ENCODE data around the gene KAZN.

The KAZN gene

DNA sequence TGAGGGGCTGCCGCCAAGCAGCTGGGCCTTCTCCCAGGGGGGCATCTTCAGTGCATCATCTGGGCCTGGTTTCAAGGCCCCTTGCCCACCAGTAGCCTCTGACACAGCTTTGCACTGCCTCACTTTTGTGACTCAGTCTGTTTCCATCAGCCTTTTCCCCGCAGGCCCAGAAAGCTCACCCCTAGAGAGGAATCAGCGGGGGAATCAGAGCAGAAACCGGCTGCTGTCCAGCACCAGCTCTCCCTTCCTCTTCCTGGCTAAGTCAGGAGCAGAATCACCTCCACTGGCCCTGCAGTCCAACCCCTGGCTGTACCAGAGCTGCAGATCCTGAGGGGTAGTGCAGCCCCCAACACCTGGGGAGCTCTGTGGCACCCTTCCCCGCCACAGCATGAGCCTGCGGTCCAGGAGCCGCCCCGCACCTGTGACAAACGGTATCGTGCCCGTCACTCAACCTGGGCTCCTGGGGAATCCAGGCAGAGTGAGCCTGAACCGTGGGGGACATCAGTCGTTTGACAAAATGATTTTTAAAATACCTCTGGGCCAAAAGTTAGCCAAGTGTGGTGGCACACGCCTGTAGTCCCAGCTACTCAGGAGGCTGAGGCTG, 471.8 kb downstream of the KAZN start:
- DNase-seq = no peak

- DNase-seq = no peak
Observed at GRCh38 chr1:15071936-15072335, 473.5 kb downstream of the KAZN start.

DNA sequence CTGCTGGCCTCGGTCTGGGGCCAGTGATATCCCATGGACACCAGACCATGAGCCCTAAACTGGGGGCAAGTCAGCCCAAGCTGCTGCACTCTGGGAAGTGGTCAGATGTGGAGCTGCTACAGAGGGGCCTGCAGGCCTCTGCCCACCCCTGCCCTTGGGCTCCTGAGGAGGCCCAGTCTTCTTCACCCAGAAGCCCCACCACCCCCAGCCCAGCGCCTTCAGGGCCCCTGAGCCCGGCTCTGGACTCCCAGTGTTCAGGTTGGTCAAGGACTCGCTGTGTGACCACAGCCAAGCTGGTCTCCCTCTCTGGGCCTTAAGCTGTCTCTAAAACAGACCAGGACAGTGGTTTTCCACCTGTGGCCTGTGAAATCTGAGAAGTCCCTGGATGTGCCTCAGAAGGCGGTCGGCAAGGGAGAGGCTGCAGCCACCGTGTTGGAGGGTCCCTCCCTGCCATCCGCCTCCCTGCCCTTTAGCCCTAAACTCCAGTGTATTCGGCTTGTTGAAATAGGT, 475.4 kb downstream of the KAZN start:
- no peak for DNase-seq

DNA sequence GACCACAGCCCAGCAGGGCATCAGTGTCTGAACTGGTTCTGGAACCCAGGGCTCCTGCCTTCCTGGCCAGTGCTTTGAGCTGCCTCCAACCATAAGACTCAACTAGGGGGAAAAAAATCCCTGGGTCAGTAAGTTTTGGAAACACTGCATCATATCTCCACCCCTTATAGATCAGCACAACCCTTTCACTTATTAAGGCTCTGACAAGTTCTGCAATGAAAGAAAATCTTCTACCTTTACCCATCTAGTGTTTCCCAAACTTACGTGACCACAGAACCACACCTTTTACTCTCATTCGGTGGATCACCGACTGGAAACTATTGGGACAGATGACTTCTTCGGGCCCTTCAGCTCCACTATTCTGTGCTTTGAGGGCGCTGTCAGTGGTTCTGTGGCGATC, 476.7 kb downstream of the KAZN start:
- no peak for DNase-seq

DNA sequence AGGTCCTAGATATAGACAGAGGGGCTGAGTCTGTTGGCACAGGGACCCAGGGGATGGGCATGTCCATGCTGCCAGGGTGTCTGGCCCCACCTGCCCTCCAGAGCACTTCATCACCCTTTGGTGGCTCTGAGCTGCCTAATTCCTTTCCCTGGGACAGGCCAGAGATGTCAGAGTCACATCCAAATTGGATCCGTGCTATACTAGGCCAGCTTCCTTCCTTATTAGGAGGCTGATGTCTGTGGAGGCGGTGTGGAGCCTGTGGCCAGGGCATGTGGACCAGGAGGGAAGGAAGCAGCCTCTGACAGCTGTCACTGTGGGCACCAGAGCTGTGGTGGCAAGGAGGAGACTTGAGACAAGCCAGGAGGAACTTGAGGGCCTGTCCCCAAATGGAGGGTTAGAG, 477.3 kb downstream of the KAZN start:
- DNase-seq = no peak

- DNase-seq = no peak
Observed at GRCh38 chr1:15076807-15077206, 478.3 kb downstream of the KAZN start.

- DNase-seq = no peak
Observed at GRCh38 chr1:15077384-15077783, 478.9 kb downstream of the KAZN start.

DNA sequence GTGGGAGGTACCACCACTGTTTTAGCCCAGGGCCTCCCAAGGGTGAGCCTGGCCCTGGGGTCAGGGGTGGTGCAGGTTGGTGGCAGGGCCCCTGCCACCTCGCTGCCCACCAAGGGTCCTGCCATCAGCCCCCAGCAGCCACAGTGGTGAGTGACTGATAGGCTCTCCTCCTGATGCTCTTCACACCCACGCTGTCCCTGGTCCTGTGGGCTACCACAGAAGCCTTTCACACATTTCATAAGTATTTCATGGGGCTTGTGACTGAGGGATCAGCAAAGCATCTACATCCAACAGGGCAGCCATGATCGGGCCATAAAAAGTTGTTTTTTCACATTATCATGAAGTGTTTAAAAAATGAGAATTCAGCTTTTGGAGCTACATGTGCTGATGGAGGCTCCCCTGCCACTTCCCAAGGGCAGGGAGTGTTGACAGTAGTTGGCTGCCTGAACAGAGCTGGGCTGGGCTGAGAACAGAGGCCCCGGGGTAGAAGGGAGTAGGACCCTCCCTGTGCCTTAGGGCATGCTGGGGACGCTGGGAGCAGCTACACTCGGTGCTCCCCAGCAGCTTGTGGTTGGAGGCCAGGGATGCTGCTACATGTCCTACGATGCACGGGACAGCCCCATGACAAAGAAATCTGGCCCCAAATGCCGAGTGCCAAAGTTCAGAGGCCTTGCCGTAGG, 482.0 kb downstream of the KAZN start:
- DNase-seq = no peak

DNA sequence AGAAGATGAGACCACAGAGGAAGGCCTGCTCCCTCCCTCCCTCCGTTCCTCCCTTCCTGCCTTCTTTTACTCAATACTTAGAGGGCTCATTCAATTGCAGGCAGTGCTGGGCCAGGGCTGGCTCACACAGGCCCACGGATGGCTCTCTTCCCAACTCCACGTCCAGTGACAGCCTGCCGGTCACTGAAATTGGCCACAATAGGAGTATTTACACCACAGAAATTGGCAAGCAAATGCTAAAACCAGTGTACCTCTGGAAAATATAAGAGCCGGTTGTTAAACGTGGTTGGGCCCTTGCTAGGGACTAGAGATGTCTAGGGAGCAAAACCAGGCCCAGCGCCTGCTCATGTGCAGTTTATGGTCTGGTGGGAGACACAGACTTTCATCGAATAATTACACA, 482.6 kb downstream of the KAZN start:
- DNase-seq = no peak

DNA sequence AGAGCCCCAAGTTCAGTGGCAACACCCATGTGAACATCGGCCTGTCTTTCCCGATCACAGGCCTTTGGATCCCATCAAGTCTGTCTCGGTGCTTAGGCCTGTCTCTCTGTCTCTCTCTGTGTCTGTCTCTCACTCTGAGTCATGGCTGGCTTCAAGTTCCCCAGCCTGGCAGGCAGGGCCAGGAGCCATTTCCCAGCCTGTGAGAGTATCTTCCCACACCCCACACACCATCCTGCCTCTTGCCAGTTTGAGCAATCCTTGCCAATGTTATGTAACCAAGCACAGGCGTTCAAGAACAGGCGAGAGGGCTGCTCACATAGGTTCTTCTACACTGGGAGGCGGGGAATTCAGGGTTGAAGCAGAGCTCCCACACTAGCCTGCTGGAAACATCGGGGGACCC, 485.1 kb downstream of the KAZN start:
- no peak for DNase-seq

- DNase-seq = no peak
Observed at GRCh38 chr1:15088281-15088971, 489.9 kb downstream of the KAZN start.

DNA sequence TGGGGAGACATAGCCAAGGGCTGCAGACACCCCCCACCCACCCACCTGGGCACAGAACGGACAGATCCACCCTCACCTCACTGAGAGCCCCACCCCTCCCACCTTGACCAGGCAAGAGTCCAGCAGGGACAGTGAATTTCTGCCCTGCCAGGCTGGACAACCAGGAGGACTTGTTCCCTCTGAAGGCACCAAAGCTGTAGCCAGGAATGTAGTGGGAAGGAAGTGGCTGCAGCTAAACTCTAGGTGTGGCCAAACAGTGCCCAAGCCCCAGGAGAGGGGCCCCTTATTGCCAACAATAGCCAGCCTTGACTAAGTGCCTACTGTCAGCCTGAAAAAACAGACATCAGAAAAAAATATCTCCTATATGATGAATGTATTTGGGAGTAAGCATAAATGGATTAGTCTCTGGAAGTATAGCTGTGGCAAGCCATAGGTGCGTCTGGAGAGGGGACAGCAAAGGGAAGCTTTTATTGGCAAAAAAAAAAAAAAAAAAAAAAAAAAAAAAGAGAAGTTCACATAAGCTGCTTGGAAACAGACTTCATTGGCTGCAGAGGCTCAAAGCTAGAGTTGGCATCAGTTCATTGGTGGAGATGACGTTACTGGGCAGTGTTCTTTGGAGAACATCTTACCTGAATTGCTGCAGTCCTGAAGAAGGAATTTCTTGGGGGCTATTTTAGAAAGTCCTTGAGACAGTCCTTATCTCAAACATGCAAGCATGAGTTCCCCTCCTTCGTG, 490.9 kb downstream of the KAZN start:
- no peak for DNase-seq

DNA sequence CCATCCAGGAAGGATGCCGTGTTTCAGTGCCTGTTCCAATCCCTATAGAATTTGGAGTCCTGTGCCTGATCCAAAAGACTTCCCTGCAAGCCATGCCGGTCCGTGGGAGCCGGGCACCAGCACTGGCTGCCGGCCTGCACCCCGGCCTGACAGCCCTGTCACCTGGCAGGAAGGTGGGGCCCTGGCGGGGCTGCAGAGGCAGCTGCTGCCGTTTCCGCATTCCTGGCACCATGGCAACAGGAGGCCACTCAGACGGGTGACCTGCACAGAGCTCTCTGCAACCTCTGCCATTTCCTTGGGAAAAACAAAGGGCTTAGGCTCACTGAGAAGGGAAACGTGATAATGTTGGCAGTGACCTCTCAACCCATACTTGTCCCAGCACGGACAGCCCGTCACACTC, 491.9 kb downstream of the KAZN start:
- DNase-seq = no peak

DNA sequence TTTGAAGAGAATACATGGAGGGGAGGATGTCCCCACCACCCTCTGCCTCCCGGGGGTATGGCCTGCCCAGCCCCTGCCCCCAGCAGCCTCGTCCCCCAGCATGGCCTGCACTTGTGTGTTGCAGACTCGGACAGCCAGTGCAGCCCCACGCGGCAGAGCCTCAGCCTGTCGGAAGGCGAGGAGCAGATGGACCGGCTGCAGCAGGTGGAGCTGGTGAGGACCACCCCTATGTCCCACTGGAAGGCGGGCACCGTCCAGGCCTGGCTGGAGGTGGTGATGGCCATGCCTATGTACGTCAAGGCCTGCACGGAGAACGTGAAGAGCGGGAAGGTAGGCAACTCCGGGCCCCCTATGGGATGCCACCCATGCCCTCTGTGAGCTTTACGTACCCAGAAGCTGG, 495.6 kb downstream of the KAZN start:
- DNase-seq = no peak

DNA sequence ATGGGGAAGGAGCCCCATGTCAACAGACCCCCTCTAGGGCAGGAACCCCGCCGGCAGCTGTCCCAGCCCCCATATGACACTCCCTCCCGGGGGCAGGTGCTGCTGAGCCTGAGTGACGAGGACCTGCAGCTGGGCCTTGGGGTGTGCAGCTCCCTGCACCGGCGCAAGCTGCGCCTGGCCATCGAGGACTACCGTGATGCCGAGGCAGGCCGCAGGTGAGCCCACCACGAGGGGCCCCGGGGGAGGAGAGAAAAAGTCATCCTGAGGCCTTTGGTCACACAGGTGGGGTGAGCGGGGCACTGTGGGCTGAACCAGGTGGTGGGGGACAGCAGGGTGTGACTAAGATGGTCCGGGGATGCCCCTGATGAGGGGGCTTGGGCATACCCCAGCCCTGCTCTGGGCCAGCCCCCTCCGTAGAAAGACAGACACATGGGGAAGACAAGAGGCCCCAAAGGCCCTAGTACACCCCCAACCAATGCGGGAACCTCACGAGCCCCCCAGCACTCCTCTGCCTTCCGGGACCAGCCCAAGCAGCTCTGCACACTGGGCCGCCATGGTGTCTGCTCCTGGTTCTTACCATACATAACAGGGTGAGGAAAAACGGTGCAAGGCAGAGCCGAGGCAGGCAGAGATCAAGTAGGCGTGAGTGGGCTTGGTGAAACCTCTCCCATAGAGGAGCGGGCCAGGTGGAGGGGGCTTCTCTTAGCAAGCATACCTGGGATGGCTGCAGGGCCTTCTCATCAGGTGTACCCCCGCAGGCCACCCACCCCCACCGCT, 496.4 kb downstream of the KAZN start:
- DNase-seq = no peak

GRCh38 chr1:15095496-15095875, 497.0 kb downstream of the KAZN start:
- DNase-seq = no peak

DNA sequence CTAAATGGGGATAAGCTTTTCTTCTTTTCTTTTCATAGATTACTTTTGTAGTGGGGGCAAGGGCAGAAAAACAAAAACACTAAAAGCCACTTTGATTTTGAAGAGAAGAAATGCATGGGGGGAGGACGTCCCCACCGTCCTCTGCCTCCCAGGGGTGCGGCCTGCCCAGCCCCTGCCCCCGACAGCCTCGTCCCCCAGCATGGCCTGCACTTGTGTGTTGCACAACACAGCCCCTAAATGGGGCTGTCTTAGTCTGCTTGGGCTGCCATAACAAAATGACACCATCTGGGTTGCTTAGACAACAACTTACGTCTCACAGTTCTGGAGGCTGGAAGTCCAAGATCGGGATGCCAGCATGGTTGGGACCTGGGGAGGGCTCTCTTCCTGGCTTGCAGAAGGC, 497.8 kb downstream of the KAZN start:
- no peak for DNase-seq

DNA sequence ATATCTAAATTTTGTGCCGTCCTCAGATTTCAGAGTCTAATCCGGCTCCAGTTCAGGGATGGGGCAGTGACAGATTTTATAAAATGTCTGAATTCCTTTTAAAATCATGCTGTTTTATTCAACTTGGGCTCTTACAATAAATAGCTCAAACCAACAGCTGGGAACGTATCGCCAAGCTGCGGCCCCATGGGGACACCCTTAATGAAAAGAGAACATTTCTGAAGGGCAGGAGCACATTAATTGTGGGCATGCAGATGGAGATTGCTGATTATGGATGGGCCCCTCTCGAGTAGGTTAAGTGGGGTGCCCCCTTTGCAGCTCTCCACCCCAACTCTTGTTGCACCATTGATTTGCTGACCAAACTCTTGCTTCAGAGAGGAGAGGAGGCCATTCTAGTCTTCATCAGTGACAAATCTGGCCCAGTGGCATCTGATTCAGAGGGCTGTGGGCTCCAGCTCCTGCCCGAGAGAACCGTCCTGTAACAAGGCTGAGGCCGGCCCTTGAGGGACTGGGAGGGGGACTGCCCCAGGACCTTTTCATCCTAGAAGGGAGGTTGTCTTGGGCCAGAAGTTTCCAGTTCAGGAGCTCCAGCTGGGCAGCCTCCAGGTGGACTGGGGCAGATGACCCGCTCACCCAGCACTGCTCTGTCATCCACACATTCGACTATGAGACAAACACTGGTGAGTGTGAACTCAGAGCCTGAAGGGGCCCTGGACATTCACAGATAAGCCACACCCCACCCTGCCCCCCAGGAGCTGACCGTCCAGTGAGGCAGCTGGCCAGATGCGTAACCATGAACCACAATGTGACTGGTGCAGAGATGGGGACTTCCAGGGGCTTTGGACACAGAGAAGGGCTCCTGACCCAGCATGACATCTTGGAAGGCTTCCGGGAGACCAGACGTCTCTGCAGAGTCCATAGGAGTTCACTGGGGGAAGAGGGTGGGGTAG, 500.0 kb downstream of the KAZN start:
- no peak for DNase-seq

DNA sequence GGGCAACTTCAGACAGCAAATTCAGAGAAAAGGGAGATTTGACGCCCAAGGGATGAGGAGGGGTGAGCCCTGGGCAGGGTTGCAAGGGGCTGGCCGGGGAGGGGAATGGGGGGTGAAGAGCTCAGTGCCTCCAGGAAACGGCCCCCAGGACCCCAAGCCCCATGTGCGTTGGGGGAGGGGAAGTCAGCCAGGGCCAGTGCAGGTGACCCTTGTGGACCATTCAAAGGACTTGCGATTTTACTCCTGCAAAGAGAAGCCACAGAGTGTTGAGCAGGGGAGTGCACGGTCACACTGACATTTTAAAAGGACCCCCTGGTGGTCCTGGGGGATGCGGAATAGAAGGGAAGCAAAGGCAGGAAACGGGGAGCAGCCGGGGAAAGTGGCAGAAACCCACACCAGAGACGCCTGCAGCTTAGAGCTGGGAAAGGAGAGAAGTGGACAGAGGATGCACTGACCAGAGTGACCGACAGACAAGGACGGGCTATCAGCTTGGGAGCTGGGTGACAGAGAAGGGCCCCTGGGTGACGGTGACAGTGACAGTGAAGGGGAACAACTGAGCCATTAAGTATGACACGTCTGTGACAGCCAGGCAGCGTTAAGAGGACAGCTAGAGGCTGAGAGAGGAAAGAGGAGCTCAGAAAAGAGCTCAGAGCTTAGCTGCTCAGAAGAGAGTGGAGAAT, 501.1 kb downstream of the KAZN start:
- DNase-seq = no peak

- peak; percentile 15 to 40 for DNase-seq
Observed at GRCh38 chr1:15100121-15100879, 501.8 kb downstream of the KAZN start.

All from stimulated activated CD4-positive, alpha-beta T cell treated with anti-CD3 and anti-CD28 coated beads, Interleukin-4, amount 100 ng/mL, for 4 hours (primary cell).